GM12873 (cell line): ENCODE measurements around the gene ITSN1.

Source experiments
- CTCF ChIP-seq: IDR thresholded peaks from 2 replicates; pipeline ENCODE4 v1.5.1; 2012; ENCODE audit warnings: low read depth, mild to moderate bottlenecking, moderate library complexity, low read length, control low read depth; ENCODE audit not compliant: insufficient read depth; ENCODE audit errors: missing control alignments

ITSN1 gene

DNA sequence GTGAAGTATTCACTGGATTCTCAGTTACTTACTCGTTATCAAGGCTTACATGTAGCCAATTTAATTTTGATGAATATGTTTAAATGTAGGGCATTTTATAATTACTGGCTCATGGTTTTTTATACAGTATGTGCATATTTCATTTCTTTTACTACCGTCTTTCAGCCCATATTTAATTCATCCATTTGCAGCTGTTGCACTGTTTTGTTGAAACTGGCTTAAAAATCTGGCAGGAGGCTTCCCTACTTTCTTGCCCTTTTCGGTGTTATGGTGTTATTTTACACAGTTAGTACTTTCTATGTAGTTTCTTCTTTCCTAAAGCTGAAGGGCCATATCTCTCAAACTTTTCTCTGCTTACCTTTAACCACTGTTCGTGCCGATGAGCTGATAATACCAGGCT is 54.2 kb downstream of the ITSN1 start:
- no peak for TF ChIP-seq CTCF

GRCh38 chr21:33698087-33698860 is 56.0 kb downstream of the ITSN1 start:
- no peak for TF ChIP-seq CTCF

DNA sequence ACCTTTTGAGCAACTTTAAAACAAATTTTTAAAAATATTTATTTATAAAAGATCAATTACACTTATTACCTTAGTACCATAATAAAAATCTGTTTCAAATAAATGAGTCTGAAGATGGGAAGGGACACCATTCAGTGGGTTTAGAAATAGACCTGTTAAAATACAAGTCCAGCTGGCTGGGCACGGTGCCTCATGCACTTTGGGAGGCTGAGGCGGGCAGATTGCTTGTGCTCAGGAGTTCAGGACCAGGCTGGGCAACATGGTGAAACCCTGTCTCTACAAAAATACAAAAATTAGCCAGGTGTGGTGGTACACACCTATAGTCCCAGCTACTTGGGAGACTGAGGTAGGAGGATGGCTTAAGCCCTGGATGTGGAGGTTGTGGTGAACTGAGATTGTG is 57.0 kb downstream of the ITSN1 start:
- TF ChIP-seq CTCF = no peak

GRCh38 chr21:33700491-33700890 is 58.2 kb downstream of the ITSN1 start:
- no peak for TF ChIP-seq CTCF

- TF ChIP-seq CTCF = no peak
These were observed 61.7 kb downstream of the ITSN1 start for GRCh38 chr21:33703750-33704606.

DNA sequence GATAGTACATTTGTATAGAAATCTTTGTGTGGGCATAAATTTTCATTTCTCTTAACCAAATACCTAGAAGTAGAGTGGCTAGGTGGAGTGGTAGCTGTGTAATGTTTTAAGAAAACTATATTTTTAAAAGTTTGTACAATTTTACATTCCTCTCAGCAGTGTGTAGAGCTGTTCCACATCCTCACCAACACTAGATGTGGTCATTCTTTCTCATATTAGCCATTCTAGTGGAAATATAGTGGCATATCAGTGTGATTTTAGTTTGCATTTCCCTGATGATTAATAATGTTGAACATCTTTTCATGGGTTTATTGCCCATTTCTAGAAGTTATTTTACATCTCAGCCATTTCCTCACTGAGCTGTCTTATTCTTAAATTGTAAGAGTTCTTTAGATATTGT is 65.5 kb downstream of the ITSN1 start:
- no peak for TF ChIP-seq CTCF

GRCh38 chr21:33708874-33709273 is 66.6 kb downstream of the ITSN1 start:
- no peak for TF ChIP-seq CTCF
